Measurements from ENCODE around the gene BORCS5. TPM values are rescaled to one million over a fixed set of nuclear protein-coding genes. Genes with fewer than 3 reads are reported as not detected.

BORCS5 gene
- total and polyA plus RNA-seq, 2 of the 8 experiments (the other 6 are each of a cell fraction or from before 2014, with no cell fraction given): 8.3 to 17.4 TPM

DNA sequence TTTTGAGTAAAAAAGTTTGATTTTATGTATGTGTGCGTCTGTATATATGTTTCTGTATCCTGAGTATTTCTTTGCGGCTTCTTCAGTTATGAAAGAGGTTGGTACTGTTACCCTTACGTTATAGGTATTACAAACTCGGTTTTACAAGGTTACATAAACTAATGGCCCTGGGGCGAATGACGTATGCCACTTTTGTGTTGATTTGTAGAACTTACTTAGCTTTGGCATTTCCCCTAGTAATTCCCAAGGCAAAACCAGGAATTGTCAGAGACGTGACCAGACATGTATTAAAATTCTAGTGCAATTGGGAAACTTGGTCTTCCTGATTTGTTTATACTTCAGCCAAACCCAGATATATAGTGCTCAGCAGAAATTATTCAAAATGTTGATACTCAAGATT, 112.5 kb downstream of the BORCS5 start:
- Histone ChIP-seq H2AK5ac (ENCODE audit: low read depth, low read length) (no peak overlapping the region), H3K79me1 (ENCODE audit: low read depth, low read length) (no peaks in the 10 kb centered on the region), H3K18ac (ENCODE audit: extremely low read depth, low read length) (no peak overlapping the region), H3K9me3 (ENCODE audit: insufficient read depth in 2 of 2, low read depth in 1 of 2, low read length in 1 of 2) (peaks cover 7 to 10% of the 10 kb centered on the region in 2 experiments), H3K4ac (replicated peaks; ENCODE audit: insufficient read length, low read depth, low read length) (no peak overlapping the region), H2BK120ac (replicated peaks; ENCODE audit: low read depth, low read length) (no peak overlapping the region), H3K36me3 (ENCODE audit: control insufficient read depth in 2 of 4, insufficient read depth in 4 of 4, low read length in 3 of 4) (peaks cover 0 to 7% (median 0%) of the 10 kb centered on the region in 4 experiments; a peak in 1 of 8 replicates), H3K14ac (ENCODE audit: insufficient read length) (no peak overlapping the region), H4K20me1 (replicated peaks in 1 of 2; ENCODE audit: control insufficient read depth in 1 of 2, insufficient read depth in 2 of 2, low read length in 2 of 2) (no peaks in the 10 kb centered on the region), H2BK15ac (ENCODE audit: low read length) (no peak overlapping the region), H2BK20ac (ENCODE audit: low read length) (no peak overlapping the region), H2BK5ac (ENCODE audit: low read depth, low read length) (no peak overlapping the region), H3K9ac (replicated peaks in 1 of 4; ENCODE audit: extremely low read depth in 1 of 4, low read depth in 3 of 4, low read length in 3 of 4) (no peak overlapping the region), H3K23me2 (ENCODE audit: low read depth, low read length) (no peaks in the 10 kb centered on the region), H3K79me2 (ENCODE audit: control insufficient read depth in 1 of 2, insufficient read depth in 2 of 2, low read length in 2 of 2) (no peaks in the 10 kb centered on the region), H3K4me2 (ENCODE audit: insufficient read depth in 1 of 2, low read depth in 2 of 2, low read length in 2 of 2) (no peak overlapping the region), H2BK12ac (ENCODE audit: low read depth, low read length) (no peak overlapping the region), H3K4me3 (ENCODE audit: extremely low read depth in 1 of 4, insufficient read depth in 2 of 4, low read depth in 3 of 4, low read length in 4 of 4) (no peak overlapping the region), H4K5ac (ENCODE audit: insufficient read length, low read depth, low read length) (no peak overlapping the region), H3K27me3 (replicated peaks in 1 of 4; ENCODE audit: control insufficient read depth in 3 of 4, extremely low read depth in 1 of 4, insufficient read depth in 3 of 4, low read length in 3 of 4) (no peaks in the 10 kb centered on the region), H3K4me1 (replicated peaks in 1 of 4; ENCODE audit: control insufficient read depth in 3 of 4, insufficient read depth in 4 of 4, low read length in 3 of 4) (no peaks in the 10 kb centered on the region; a peak in 2 of 7 replicates), H4K91ac (replicated peaks; ENCODE audit: insufficient read length, low read length) (no peak overlapping the region), H2AFZ (ENCODE audit: low read length) (no peak overlapping the region), H3K23ac (ENCODE audit: insufficient read length) (no peak overlapping the region), H4K8ac (ENCODE audit: extremely low read depth, insufficient read depth, low read length) (no peak overlapping the region), H3K27ac (ENCODE audit: low read depth, low read length) (no peak overlapping the region), H3K56ac (replicated peaks; ENCODE audit: insufficient read length, low read depth, low read length) (no peak overlapping the region)
- WGBS, 2 experiments (ENCODE audit: extremely low coverage in 1 of 2, insufficient coverage in 1 of 2, insufficient read length in 1 of 2, insufficient replicate concordance in 2 of 2, low coverage in 1 of 2, low lambda C conversion rate in 2 of 2, missing lambda C conversion rate in 1 of 2): 92% methylated on average over 7 of the region's 7 CpGs; no CpG with 5 or more reads in 1 of the 2 experiments
- TF ChIP-seq, protein P1, sequence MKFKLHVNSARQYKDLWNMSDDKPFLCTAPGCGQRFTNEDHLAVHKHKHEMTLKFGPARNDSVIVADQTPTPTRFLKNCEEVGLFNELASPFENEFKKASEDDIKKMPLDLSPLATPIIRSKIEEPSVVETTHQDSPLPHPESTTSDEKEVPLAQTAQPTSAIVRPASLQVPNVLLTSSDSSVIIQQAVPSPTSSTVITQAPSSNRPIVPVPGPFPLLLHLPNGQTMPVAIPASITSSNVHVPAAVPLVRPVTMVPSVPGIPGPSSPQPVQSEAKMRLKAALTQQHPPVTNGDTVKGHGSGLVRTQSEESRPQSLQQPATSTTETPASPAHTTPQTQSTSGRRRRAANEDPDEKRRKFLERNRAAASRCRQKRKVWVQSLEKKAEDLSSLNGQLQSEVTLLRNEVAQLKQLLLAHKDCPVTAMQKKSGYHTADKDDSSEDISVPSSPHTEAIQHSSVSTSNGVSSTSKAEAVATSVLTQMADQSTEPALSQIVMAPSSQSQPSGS (IDR thresholded peaks at IDR 0.05; ENCODE audit: low read length): no peak
- TF ChIP-seq, protein P2, sequence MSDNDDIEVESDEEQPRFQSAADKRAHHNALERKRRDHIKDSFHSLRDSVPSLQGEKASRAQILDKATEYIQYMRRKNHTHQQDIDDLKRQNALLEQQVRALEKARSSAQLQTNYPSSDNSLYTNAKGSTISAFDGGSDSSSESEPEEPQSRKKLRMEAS (IDR thresholded peaks at IDR 0.05): no peak
- TF ChIP-seq, protein P3, sequence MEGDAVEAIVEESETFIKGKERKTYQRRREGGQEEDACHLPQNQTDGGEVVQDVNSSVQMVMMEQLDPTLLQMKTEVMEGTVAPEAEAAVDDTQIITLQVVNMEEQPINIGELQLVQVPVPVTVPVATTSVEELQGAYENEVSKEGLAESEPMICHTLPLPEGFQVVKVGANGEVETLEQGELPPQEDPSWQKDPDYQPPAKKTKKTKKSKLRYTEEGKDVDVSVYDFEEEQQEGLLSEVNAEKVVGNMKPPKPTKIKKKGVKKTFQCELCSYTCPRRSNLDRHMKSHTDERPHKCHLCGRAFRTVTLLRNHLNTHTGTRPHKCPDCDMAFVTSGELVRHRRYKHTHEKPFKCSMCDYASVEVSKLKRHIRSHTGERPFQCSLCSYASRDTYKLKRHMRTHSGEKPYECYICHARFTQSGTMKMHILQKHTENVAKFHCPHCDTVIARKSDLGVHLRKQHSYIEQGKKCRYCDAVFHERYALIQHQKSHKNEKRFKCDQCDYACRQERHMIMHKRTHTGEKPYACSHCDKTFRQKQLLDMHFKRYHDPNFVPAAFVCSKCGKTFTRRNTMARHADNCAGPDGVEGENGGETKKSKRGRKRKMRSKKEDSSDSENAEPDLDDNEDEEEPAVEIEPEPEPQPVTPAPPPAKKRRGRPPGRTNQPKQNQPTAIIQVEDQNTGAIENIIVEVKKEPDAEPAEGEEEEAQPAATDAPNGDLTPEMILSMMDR (IDR thresholded peaks at IDR 0.05; ENCODE audit: control extremely low read depth in 1 of 3, insufficient read depth in 1 of 3, low read depth in 1 of 3, low read length in 3 of 3): no peak
- no peak for TF ChIP-seq SP4 (IDR thresholded peaks at IDR 0.05; ENCODE audit: low read length)
- DNase-seq (ENCODE audit: low read depth in 1 of 2, low spot score in 2 of 2) (no peak), FAIRE-seq (no peak)
- CTCF ChIA-PET (ENCODE audit: partially characterized antibody): no interaction called here
- POLR2A ChIA-PET (ENCODE audit: partially characterized antibody): no interaction called here
